NB4 (cell line): ENCODE data around the gene GABRA6.

Source experiments
- CTCF ChIP-seq: IDR thresholded peaks from one replicate; pipeline ENCODE4 v1.5.1; 2012; ENCODE audit warnings: low read depth, low read length
- POLR2A ChIP-seq: IDR thresholded peaks from 2 replicates; pipeline ENCODE4 v1.6.1; 2011; ENCODE audit warnings: mild to moderate bottlenecking; ENCODE audit not compliant: insufficient read length; ENCODE audit errors: extremely low read depth

- TF ChIP-seq CTCF: no peak
- no peak for TF ChIP-seq POLR2A
Measured at GRCh38 chr5:161734741-161735140, 49.2 kb downstream of the GABRA6 start.
